HCT116 (cell line): Measurements from ENCODE around the gene SH3PXD2A.

Source experiments
- CEBPB ChIP-seq: IDR thresholded peaks from 2 replicates; pipeline ENCODE4 v1.6.1; 2012; ENCODE audit warnings: low read depth
- EGR1 ChIP-seq: IDR thresholded peaks from 2 replicates; pipeline ENCODE4 v1.6.1; 2012; ENCODE audit warnings: low read depth
- EZH2 ChIP-seq: fragments of 200-600 bp; sonication (generic); IDR thresholded peaks from 2 replicates; pipeline ENCODE4 v1.6.1; 2017; ENCODE audit warnings: antibody characterized with exemption, mixed run types
- EZH2phosphoT487 ChIP-seq: fragments of 200-600 bp; IDR thresholded peaks from 2 replicates; pipeline ENCODE4 v1.6.1; 2018; ENCODE audit warnings: antibody characterized with exemption, borderline replicate concordance
- MAX ChIP-seq: IDR thresholded peaks from 2 replicates; pipeline ENCODE4 v1.6.1; 2012
- POLR2A ChIP-seq: IDR thresholded peaks from 2 replicates; pipeline ENCODE4 v1.7.0; 2011; ENCODE audit warnings: borderline replicate concordance; ENCODE audit not compliant: insufficient read depth, insufficient read length; ENCODE audit errors: extremely low read depth
- POLR2AphosphoS5 ChIP-seq: IDR thresholded peaks from 2 replicates; pipeline ENCODE4 v1.6.1; 2011; ENCODE audit warnings: mild to moderate bottlenecking, low read depth, low read length, moderate library complexity
- RAD21 ChIP-seq: IDR thresholded peaks from 2 replicates; pipeline ENCODE4 v1.6.1; 2012; ENCODE audit warnings: low read depth, mild to moderate bottlenecking
- REST ChIP-seq: IDR thresholded peaks from 2 replicates; pipeline ENCODE4 v1.6.1; 2012; ENCODE audit warnings: low read depth
- ZFX ChIP-seq: fragments of 450-650 bp; IDR thresholded peaks from 2 replicates; pipeline ENCODE4 v1.6.1; 2017
- ZNF274 ChIP-seq: fragments of 200-500 bp; sonication (Bioruptor generic); IDR thresholded peaks from 2 replicates; pipeline ENCODE4 v1.6.1; 2014; ENCODE audit warnings: mild to moderate bottlenecking, low read depth, low read length, inconsistent platforms
- TF ChIP-seq, protein P1 (sequence below): IDR thresholded peaks from 2 replicates; pipeline ENCODE4 v1.6.1; 2012
- TF ChIP-seq, protein P2 (sequence below), 3 experiments: fragments of 200-600 bp in 1 of 3; sonication (generic) in 1 of 3; IDR thresholded peaks in 2 of 3; conservative IDR thresholded peaks in 1 of 3; 2 replicates each; pipeline ENCODE4 v1.5.1; 2012 to 2017; ENCODE audit warnings: low read depth in 2 of 3, low read length in 2 of 3, antibody characterized with exemption in 1 of 3, borderline replicate concordance in 1 of 3, control low read depth in 1 of 3, mild to moderate bottlenecking in 1 of 3, mixed read lengths in 1 of 3, mixed run types in 1 of 3, moderate library complexity in 1 of 3; ENCODE audit not compliant: insufficient read depth in 1 of 3

DNA sequence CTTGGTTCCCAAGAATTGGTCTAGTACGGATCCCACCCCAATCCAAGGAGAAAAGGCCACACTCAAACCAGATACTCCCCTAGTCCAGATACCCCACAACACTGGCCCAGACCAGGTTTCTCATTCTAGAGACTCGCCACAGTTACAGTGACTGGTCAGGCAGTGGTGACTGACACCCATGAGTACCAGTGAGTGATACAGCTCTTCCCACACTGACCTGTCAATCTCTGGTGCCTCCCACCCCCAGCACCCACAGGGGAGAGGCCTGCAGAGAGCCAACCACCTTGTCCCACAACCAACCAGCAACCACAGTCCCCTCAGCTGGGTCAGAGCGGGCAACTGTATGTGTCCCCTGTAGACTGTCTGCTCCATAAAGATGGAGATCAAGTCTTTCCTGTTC lies 209.1 kb downstream of the SH3PXD2A start:
- TF ChIP-seq, protein P1, sequence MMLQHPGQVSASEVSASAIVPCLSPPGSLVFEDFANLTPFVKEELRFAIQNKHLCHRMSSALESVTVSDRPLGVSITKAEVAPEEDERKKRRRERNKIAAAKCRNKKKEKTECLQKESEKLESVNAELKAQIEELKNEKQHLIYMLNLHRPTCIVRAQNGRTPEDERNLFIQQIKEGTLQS, result no peak
- TF ChIP-seq, protein P2, sequence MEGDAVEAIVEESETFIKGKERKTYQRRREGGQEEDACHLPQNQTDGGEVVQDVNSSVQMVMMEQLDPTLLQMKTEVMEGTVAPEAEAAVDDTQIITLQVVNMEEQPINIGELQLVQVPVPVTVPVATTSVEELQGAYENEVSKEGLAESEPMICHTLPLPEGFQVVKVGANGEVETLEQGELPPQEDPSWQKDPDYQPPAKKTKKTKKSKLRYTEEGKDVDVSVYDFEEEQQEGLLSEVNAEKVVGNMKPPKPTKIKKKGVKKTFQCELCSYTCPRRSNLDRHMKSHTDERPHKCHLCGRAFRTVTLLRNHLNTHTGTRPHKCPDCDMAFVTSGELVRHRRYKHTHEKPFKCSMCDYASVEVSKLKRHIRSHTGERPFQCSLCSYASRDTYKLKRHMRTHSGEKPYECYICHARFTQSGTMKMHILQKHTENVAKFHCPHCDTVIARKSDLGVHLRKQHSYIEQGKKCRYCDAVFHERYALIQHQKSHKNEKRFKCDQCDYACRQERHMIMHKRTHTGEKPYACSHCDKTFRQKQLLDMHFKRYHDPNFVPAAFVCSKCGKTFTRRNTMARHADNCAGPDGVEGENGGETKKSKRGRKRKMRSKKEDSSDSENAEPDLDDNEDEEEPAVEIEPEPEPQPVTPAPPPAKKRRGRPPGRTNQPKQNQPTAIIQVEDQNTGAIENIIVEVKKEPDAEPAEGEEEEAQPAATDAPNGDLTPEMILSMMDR (IDR thresholded peaks at IDR 0.05 in 2 of 3, conservative IDR thresholded peaks at IDR 0.05 in 1 of 3; ENCODE audit: borderline replicate concordance in 1 of 3, insufficient read depth in 1 of 3, low read depth in 2 of 3, low read length in 2 of 3), result no peak
- TF ChIP-seq CEBPB, result no peak
- TF ChIP-seq MAX, result no peak
- TF ChIP-seq EZH2, result no peak
- no peak for TF ChIP-seq EGR1
- TF ChIP-seq ZFX, result no peak
- TF ChIP-seq REST, result no peak
- TF ChIP-seq ZNF274, result no peak
- no peak for TF ChIP-seq RAD21
- TF ChIP-seq POLR2A, result no peak
- no peak for TF ChIP-seq POLR2AphosphoS5
- no peak for TF ChIP-seq EZH2phosphoT487
